B cell (primary cell): ENCODE data around the gene SETD1A. TPM values are rescaled to one million over a fixed set of nuclear protein-coding genes. Genes with fewer than 3 reads are reported as not detected.

Experiments used
- ATAC-seq: fragments of 200-7000 bp; cut with Tn5 transposase; one replicate; pipeline ENCODE4 v1.10.0; 2021; ENCODE audit warnings: low read depth, mild to moderate bottlenecking, moderate number of reproducible peaks, moderate library complexity
- CTCF ChIA-PET: fragments of 350-600 bp; sonication (Branson Sonifier 250); formaldehyde crosslinking; loops from one replicate; lab custom pipeline; 2021; ENCODE audit warnings: antibody characterized with exemption, inconsistent platforms; lab: Charles Lee
- POLR2A ChIA-PET: fragments of 350-600 bp; sonication (Branson Sonifier 250); formaldehyde crosslinking; loops from one replicate; lab custom pipeline; 2021; ENCODE audit warnings: antibody characterized with exemption; lab: Charles Lee
- DNase-seq: peaks from one replicate; pipeline ENCODE4 v3.0.0; 2013
- H2AFZ ChIP-seq: 2 replicates; pipeline ENCODE4 v1.6.1; 2012; ENCODE audit warnings: mild to moderate bottlenecking, low read depth, low read length; ENCODE audit not compliant: insufficient read depth, poor library complexity, severe bottlenecking
- H3K27ac ChIP-seq, 2 donors: 1 replicate in 1 of 2; 2 replicates in 1 of 2; pipeline ENCODE4 v1.5.1; 2012 to 2013; ENCODE audit warnings: low read length in 2 of 2, mild to moderate bottlenecking in 2 of 2, moderate library complexity in 1 of 2
- H3K27me3 ChIP-seq, 4 experiments: fragments of 200-600 bp in 1 of 4; sonication (generic) in 1 of 4; replicated peaks in 1 of 4; 1 replicate in 2 of 4; 2 replicates in 2 of 4; pipeline versions ENCODE4 v1.6.1 to v1.7.0; 2013 to 2016; ENCODE audit warnings: low read length in 3 of 4, mild to moderate bottlenecking in 2 of 4, mixed read lengths in 1 of 4, moderate library complexity in 1 of 4; ENCODE audit not compliant: insufficient read depth in 4 of 4, control insufficient read depth in 3 of 4; ENCODE audit errors: control extremely low read depth in 1 of 4
- H3K36me3 ChIP-seq, 2 experiments: replicated peaks in 1 of 2; 1 replicate in 1 of 2; 2 replicates in 1 of 2; pipeline versions ENCODE4 v1.6.1 to v1.7.1; 2013; ENCODE audit warnings: low read length in 1 of 2; ENCODE audit not compliant: insufficient read depth in 2 of 2, control insufficient read depth in 1 of 2; ENCODE audit errors: control extremely low read depth in 1 of 2, extremely low read depth in 1 of 2
- H3K4me1 ChIP-seq, 2 donors: fragments of 200-600 bp in 1 of 2; sonication (generic) in 1 of 2; 1 replicate in 1 of 2; 2 replicates in 1 of 2; pipeline versions ENCODE4 v1.5.1 to v1.6.1; 2013 to 2017; ENCODE audit warnings: low read length in 2 of 2; ENCODE audit not compliant: control insufficient read depth in 2 of 2, insufficient read depth in 2 of 2
- H3K4me2 ChIP-seq: replicated peaks from 2 replicates; pipeline ENCODE3; 2012; ENCODE audit warnings: mild to moderate bottlenecking, low read depth, low read length; ENCODE audit not compliant: poor library complexity, severe bottlenecking
- H3K4me3 ChIP-seq, 5 experiments: fragments of 200-600 bp in 1 of 5; sonication (generic) in 1 of 5; 1 replicate in 3 of 5; 2 replicates in 2 of 5; pipeline versions ENCODE4 v1.5.1 to v1.7.0; 2011 to 2016; ENCODE audit warnings: low read length in 4 of 5, mild to moderate bottlenecking in 4 of 5, low read depth in 2 of 5, control low read depth in 1 of 5, moderate library complexity in 1 of 5; ENCODE audit not compliant: insufficient read depth in 1 of 5; ENCODE audit errors: control extremely low read depth in 1 of 5, extremely low read depth in 1 of 5
- H3K79me2 ChIP-seq: fragments of 200-600 bp; sonication (generic); one replicate; pipeline ENCODE4 v1.6.0; 2016; ENCODE audit warnings: low read length; ENCODE audit not compliant: control insufficient read depth, insufficient read depth
- H3K9ac ChIP-seq: fragments of 200-600 bp; sonication (generic); 2 replicates; pipeline ENCODE4 v1.6.1; 2017; ENCODE audit warnings: mild to moderate bottlenecking, low read length, moderate library complexity
- H3K9me3 ChIP-seq, 3 donors: one replicate each; pipeline versions ENCODE4 v1.6.1 to v1.7.1; 2013; ENCODE audit warnings: low read length in 2 of 3; ENCODE audit not compliant: control insufficient read depth in 2 of 3, insufficient read depth in 1 of 3; ENCODE audit errors: control extremely low read depth in 1 of 3
- H4K20me1 ChIP-seq: 2 replicates; pipeline ENCODE4 v1.6.0; 2012; ENCODE audit warnings: mild to moderate bottlenecking, low read length; ENCODE audit not compliant: insufficient read depth, control insufficient read depth, poor library complexity, severe bottlenecking
- H3K27ac Mint-ChIP-seq: one replicate; pipeline ENCODE4 v1.8.0; 2021; ENCODE audit warnings: mixed read lengths
- H3K27me3 Mint-ChIP-seq: one replicate; pipeline ENCODE4 v1.8.0; 2021; ENCODE audit warnings: mixed read lengths
- H3K4me1 Mint-ChIP-seq: one replicate; pipeline ENCODE4 v1.8.0; 2021; ENCODE audit warnings: mixed read lengths
- H3K4me3 Mint-ChIP-seq: one replicate; pipeline ENCODE4 v1.8.0; 2021; ENCODE audit warnings: mixed read lengths
- H3K9me3 Mint-ChIP-seq: one replicate; pipeline ENCODE4 v1.8.0; 2022; ENCODE audit warnings: mixed read lengths; ENCODE audit not compliant: insufficient read depth
- EZH2 ChIP-seq: IDR thresholded peaks from 2 replicates; pipeline ENCODE4 v1.6.1; 2012; ENCODE audit warnings: borderline replicate concordance, low read depth, mild to moderate bottlenecking, moderate library complexity, low read length; ENCODE audit not compliant: insufficient read depth, poor library complexity, severe bottlenecking
- WGBS: methylation state at CpG from one replicate; pipeline ENCODE4 v1.1.5; 2013; ENCODE audit warnings: missing lambda C conversion rate; ENCODE audit not compliant: insufficient coverage; 5-methylcytosine and 5-hydroxymethylcytosine counted together
- intact Hi-C: fragments of 100-400 bp; cut with micrococcal nuclease; formaldehyde crosslinking; loops from one replicate; pipeline ENCODE4 v1.10.0; 2022
- polyA plus RNA-seq: library from polyadenylated mRNA; depleted of rRNA; stranded (reverse); fragments of >200 nt; gene quantifications from 2 replicates; pipeline ENCODE4 v1.2.3, GENCODE V29; 2012
- total RNA-seq, 2 donors: library from RNA; stranded (reverse); fragments of 120-200 nt in 1 of 2; gene quantifications; 1 replicate in 1 of 2; 2 replicates in 1 of 2; pipeline versions ENCODE4 v1.2.3 to v1.2.4, GENCODE V29; 2013 to 2022
- TF ChIP-seq, protein P1 (sequence below): fragments of 200-600 bp; IDR thresholded peaks from one replicate; pipeline ENCODE4 v1.8.0; 2022; ENCODE audit warnings: antibody characterized with exemption, mild to moderate bottlenecking

Gene SETD1A
- total and polyA plus RNA-seq, 2 donors (not counting 1 experiment from before 2014, with no cell fraction given): 11.5 to 39.5 TPM

DNA sequence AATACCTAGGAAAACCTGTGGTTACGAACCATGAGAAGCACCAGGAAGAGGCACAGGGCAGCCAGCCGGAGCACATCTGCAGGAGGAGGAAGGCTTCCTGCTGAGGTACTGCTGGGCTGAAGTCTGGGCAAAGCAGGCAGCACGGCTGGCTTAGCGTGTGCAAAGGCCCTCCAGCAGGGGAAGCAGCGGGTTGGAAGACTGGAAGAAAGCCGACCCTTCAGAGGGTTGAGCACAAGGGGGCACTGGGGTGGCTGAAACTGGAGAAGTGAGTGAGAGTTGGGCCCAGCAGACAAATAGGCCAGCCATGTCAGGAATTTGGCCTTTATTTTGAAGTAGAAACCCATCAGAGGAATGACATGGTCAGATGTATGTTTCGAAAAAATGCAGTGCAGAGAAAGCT lies 15.3 kb downstream of the SETD1A start:
- ChIA-PET CTCF (interaction anchor here (1.5 kb wide), 1 partner anchor 12 kb away, joined by 4 read pairs; the partner anchor contains the start of gene HSD3B7), POLR2A (no interaction called here)
- 97% methylated on average over 7 of the region's 7 CpGs for WGBS
- Histone ChIP-seq H3K36me3 (peaks cover 4 to 76% of the 10 kb centered on the region in 2 experiments), H3K9ac (no peak overlapping the region), H3K4me3 (no peak overlapping the region), H4K20me1 (peaks cover 4% of the 10 kb centered on the region), H3K4me2 (no peak overlapping the region), H3K27me3 (no peaks in the 10 kb centered on the region), H2AFZ (no peak overlapping the region), H3K27ac (no peak overlapping the region), H3K4me1 (no peaks in the 10 kb centered on the region), H3K9me3 (no peaks in the 10 kb centered on the region), H3K79me2 (peaks cover 19% of the 10 kb centered on the region)
- intact Hi-C loops: no loop called here
- Mint-ChIP-seq H3K9me3 (no peaks in the 10 kb centered on the region), H3K27me3 (no peaks in the 10 kb centered on the region), H3K4me3 (no peak overlapping the region), H3K27ac (no peak overlapping the region), H3K4me1 (no peaks in the 10 kb centered on the region)
- DNase-seq (no peak), ATAC-seq (no peak)
- TF ChIP-seq, protein P1, sequence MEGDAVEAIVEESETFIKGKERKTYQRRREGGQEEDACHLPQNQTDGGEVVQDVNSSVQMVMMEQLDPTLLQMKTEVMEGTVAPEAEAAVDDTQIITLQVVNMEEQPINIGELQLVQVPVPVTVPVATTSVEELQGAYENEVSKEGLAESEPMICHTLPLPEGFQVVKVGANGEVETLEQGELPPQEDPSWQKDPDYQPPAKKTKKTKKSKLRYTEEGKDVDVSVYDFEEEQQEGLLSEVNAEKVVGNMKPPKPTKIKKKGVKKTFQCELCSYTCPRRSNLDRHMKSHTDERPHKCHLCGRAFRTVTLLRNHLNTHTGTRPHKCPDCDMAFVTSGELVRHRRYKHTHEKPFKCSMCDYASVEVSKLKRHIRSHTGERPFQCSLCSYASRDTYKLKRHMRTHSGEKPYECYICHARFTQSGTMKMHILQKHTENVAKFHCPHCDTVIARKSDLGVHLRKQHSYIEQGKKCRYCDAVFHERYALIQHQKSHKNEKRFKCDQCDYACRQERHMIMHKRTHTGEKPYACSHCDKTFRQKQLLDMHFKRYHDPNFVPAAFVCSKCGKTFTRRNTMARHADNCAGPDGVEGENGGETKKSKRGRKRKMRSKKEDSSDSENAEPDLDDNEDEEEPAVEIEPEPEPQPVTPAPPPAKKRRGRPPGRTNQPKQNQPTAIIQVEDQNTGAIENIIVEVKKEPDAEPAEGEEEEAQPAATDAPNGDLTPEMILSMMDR: no peak

DNA sequence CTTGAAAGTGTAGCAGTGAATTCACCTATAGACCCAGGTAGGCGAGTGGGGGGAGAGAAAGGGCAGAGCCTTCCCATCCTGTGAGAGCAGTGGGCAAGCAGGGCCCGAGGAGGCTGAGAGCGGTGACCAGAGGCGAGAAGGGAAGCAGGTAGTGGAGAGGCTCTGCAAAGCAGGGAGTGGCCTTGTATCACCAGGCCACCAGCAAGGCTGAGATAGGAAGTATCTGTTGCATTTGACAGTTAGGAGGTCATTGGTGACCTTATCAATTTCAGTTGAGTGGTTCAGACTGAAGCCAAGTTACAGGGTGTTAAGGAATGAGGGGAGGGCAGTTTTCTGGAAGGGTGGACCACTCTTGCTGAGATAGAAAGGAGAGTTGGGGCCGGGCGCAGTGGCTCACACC lies 16.8 kb downstream of the SETD1A start:
- Histone ChIP-seq H3K36me3 (peaks cover 4 to 68% of the 10 kb centered on the region in 2 experiments), H4K20me1 (peaks cover 17% of the 10 kb centered on the region), H3K4me1 (no peaks in the 10 kb centered on the region), H3K9ac (no peak overlapping the region), H3K27ac (no peak overlapping the region), H3K27me3 (no peaks in the 10 kb centered on the region), H3K79me2 (peaks cover 17% of the 10 kb centered on the region), H3K4me3 (no peak overlapping the region), H3K9me3 (no peaks in the 10 kb centered on the region), H2AFZ (no peak overlapping the region), H3K4me2 (no peak overlapping the region)
- POLR2A ChIA-PET: no interaction called here
- no peak for TF ChIP-seq EZH2
- TF ChIP-seq, protein P1: no peak
- H3K27ac Mint-ChIP-seq: no peak overlapping the region
- no peak overlapping the region for H3K4me3 Mint-ChIP-seq
- no peaks in the 10 kb centered on the region for H3K9me3 Mint-ChIP-seq
- DNase-seq (no peak), ATAC-seq (no peak)
- no peaks in the 10 kb centered on the region for H3K27me3 Mint-ChIP-seq
- H3K4me1 Mint-ChIP-seq: no peaks in the 10 kb centered on the region
- intact Hi-C loops: no loop called here
- CTCF ChIA-PET: no interaction called here
- 100% methylated on average over 6 of the region's 6 CpGs for WGBS
